GM19324 (cell line): ENCODE data around the gene BAG1.
A peak's percentile ranks its signal among the peaks of the same experiment; 100 is the strongest.

Experiments used
- ATAC-seq: cut with Tn5 transposase; IDR thresholded peaks from one replicate; pipeline ENCODE4 v1.9.1; 2021; ENCODE audit warnings: mild to moderate bottlenecking, moderate library complexity; ENCODE audit not compliant: unreplicated experiment, low FRiP score

The BAG1 gene

DNA sequence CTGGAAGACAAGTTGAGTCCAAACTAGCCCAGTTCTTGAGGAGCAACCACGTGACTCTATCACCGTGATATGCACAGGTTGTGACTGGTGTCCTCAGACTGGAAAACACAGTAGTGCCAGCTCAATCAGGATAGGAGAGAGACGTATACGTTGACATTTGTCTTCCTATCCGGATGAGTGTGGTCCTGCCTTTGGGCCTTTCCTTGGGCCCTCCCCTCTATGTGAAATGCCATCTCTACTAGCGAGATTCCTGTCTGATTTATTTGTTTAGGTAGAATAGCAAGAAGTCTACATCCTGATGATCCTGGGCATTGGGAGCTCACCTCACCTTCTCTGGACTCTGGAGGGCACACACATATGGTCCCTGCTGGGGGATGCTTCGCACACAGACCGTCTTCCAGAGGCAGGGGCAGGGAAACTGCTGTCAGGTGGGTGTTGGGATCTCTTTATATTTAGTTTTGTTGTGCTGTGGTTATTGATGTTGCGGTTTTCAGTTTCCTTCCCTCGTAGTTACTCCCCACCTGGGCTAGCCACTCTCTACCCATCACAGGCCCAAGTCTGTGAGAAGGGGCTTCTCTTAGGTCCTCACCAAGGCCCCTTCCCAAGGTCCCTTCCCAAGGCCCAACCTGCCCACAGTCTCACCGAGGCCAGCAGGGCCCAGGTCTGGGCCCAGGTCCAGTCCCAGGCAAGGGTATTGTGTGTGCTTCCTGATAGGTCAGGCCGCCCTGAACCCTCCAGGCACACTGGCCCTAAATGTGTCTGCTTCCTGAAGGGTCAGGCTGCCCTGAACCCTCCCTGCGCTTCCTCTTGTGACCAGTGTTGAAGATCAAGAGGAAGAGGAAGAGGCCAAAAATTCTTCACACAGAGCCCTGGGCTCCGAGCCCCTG lies 43.6 kb downstream of the BAG1 start:
- ATAC-seq = no peak

DNA sequence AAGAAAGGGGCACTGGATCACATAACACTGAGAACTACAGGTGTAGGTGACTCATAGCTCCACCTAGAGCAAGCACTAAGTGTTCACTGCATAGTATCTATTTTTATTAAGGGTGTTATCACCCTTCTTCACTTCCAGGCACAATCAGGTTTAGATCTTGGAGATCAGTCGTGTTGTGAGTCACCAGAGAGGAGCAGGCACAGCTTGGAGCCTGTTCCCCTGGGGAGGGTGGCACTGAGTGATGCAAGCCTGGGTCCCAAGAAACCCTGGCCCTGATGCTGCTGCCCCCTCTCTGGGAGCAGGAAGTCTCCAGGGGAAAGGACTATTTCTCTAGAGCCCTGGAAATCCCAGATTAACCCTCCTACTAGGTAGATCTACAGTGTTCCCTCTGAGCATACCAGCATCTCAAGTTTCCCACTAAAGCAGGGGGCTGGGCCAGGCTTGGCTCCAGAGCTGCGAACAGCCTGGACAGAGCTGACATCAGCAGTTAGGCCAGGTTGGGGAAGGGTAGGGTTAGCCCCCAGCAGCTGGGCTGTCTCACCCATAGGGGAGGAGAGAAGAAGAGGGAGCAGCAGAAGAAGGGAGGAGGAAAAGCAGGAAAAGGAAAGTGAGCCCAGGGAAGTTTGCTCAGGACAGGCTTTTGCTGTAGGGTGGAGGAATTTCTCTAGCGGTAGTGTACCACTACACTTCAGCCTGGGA lies 52.7 kb downstream of the BAG1 start:
- ATAC-seq = no peak

DNA sequence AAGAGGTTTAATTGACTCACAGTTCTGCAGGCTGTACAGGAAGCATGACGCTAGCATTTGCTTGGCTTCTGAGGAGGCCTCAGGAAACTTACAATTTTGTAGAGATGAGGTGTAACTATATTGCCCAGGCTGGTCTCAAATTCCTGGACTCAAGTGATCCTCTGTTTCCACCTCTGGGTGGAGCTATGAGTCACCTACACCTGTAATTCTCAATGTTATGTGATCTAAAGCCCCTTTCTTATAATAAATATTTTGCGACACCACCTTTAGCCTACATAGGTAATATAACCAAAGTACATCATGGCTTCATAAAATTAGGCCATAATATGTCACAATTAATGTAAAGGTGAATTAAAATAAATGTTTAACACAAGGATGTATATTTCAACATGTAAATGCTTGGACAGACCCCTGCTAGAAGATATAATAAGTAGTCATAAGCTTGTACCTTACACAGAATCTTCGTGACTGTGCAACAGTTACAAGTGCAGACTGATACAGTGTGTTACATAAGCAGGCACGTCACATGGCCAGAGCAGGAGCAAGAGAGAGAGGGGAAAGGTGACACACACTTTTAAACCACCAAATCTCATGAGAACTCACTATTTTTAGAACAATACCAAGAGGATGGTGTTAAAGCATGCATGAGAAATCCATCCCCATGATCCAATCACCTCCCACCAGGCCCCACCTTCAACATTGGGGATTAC lies 54.3 kb downstream of the BAG1 start:
- ATAC-seq = no peak

DNA sequence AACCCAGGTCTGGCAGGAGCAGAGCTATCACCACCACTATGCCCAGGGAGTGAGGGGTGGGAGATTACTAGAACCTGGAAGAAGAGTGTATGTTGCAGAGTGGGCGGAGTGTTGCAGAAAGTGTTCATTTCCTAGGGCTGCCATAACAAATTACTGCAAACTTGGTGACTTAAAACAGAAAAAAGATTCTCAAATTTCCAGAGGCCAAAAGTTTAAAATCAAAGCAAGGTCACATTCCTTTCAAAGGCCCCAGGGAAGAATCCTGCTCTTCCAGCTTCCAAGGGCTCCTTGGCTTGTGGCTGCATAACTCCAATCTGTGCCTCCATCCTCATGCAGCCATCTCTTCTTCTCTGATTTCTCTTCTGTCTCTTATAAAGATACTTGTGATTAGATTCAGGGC lies 55.1 kb downstream of the BAG1 start:
- ATAC-seq = no peak

DNA sequence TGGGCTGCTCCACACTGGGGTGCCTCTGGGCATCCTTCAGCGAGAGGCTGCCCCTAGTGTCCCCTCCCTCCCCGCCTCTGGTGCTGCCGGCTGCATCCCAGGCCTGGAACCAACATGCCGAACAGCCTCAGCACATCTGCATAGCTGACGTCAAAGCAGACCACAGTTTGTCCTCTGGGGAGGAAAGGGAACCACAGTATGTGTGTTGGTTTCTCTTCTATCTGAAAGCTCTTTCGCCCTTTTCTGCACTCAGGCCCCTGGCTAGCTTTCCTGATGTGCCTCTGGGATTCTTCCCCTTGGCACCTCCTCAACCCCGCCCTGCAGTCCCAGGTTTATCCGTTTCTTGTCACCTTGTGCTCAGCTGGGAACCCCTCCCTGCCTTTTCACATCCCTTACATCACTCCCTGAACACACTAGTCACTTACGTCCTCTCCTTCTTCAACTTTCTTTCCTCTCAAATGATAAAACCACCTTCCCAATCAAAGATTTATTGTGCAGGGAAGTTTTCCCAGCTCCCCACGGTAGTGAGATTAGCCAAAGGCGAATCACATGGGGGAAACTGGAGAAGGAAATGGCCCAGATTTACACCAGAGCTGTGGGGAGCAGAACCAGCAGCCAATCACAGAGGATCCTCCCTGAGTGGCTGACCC lies 61.8 kb downstream of the BAG1 start:
- peak; percentile 90 for ATAC-seq
